B cell (primary cell): ENCODE measurements around the gene SNAPC1. TPM values are rescaled to one million over a fixed set of nuclear protein-coding genes. Genes with fewer than 3 reads are reported as not detected.

Experiments
- ATAC-seq: fragments of 200-7000 bp; cut with Tn5 transposase; one replicate; pipeline ENCODE4 v1.10.0; 2021; ENCODE audit warnings: low read depth, mild to moderate bottlenecking, moderate number of reproducible peaks, moderate library complexity
- CTCF ChIA-PET: fragments of 350-600 bp; sonication (Branson Sonifier 250); formaldehyde crosslinking; loops from one replicate; lab custom pipeline; 2021; ENCODE audit warnings: antibody characterized with exemption, inconsistent platforms; lab: Charles Lee
- POLR2A ChIA-PET: fragments of 350-600 bp; sonication (Branson Sonifier 250); formaldehyde crosslinking; loops from one replicate; lab custom pipeline; 2021; ENCODE audit warnings: antibody characterized with exemption; lab: Charles Lee
- DNase-seq: peaks from one replicate; pipeline ENCODE4 v3.0.0; 2013
- H2AFZ ChIP-seq: 2 replicates; pipeline ENCODE4 v1.6.1; 2012; ENCODE audit warnings: mild to moderate bottlenecking, low read depth, low read length; ENCODE audit not compliant: insufficient read depth, poor library complexity, severe bottlenecking
- H3K27ac ChIP-seq, 2 donors: 1 replicate in 1 of 2; 2 replicates in 1 of 2; pipeline ENCODE4 v1.5.1; 2012 to 2013; ENCODE audit warnings: low read length in 2 of 2, mild to moderate bottlenecking in 2 of 2, moderate library complexity in 1 of 2
- H3K27me3 ChIP-seq, 4 experiments: fragments of 200-600 bp in 1 of 4; sonication (generic) in 1 of 4; replicated peaks in 1 of 4; 1 replicate in 2 of 4; 2 replicates in 2 of 4; pipeline versions ENCODE4 v1.6.1 to v1.7.0; 2013 to 2016; ENCODE audit warnings: low read length in 3 of 4, mild to moderate bottlenecking in 2 of 4, mixed read lengths in 1 of 4, moderate library complexity in 1 of 4; ENCODE audit not compliant: insufficient read depth in 4 of 4, control insufficient read depth in 3 of 4; ENCODE audit errors: control extremely low read depth in 1 of 4
- H3K36me3 ChIP-seq, 2 experiments: replicated peaks in 1 of 2; 1 replicate in 1 of 2; 2 replicates in 1 of 2; pipeline versions ENCODE4 v1.6.1 to v1.7.1; 2013; ENCODE audit warnings: low read length in 1 of 2; ENCODE audit not compliant: insufficient read depth in 2 of 2, control insufficient read depth in 1 of 2; ENCODE audit errors: control extremely low read depth in 1 of 2, extremely low read depth in 1 of 2
- H3K4me1 ChIP-seq, 2 donors: fragments of 200-600 bp in 1 of 2; sonication (generic) in 1 of 2; 1 replicate in 1 of 2; 2 replicates in 1 of 2; pipeline versions ENCODE4 v1.5.1 to v1.6.1; 2013 to 2017; ENCODE audit warnings: low read length in 2 of 2; ENCODE audit not compliant: control insufficient read depth in 2 of 2, insufficient read depth in 2 of 2
- H3K4me2 ChIP-seq: replicated peaks from 2 replicates; pipeline ENCODE3; 2012; ENCODE audit warnings: mild to moderate bottlenecking, low read depth, low read length; ENCODE audit not compliant: poor library complexity, severe bottlenecking
- H3K4me3 ChIP-seq, 5 experiments: fragments of 200-600 bp in 1 of 5; sonication (generic) in 1 of 5; 1 replicate in 3 of 5; 2 replicates in 2 of 5; pipeline versions ENCODE4 v1.5.1 to v1.7.0; 2011 to 2016; ENCODE audit warnings: low read length in 4 of 5, mild to moderate bottlenecking in 4 of 5, low read depth in 2 of 5, control low read depth in 1 of 5, moderate library complexity in 1 of 5; ENCODE audit not compliant: insufficient read depth in 1 of 5; ENCODE audit errors: control extremely low read depth in 1 of 5, extremely low read depth in 1 of 5
- H3K79me2 ChIP-seq: fragments of 200-600 bp; sonication (generic); one replicate; pipeline ENCODE4 v1.6.0; 2016; ENCODE audit warnings: low read length; ENCODE audit not compliant: control insufficient read depth, insufficient read depth
- H3K9ac ChIP-seq: fragments of 200-600 bp; sonication (generic); 2 replicates; pipeline ENCODE4 v1.6.1; 2017; ENCODE audit warnings: mild to moderate bottlenecking, low read length, moderate library complexity
- H3K9me3 ChIP-seq, 3 donors: one replicate each; pipeline versions ENCODE4 v1.6.1 to v1.7.1; 2013; ENCODE audit warnings: low read length in 2 of 3; ENCODE audit not compliant: control insufficient read depth in 2 of 3, insufficient read depth in 1 of 3; ENCODE audit errors: control extremely low read depth in 1 of 3
- H4K20me1 ChIP-seq: 2 replicates; pipeline ENCODE4 v1.6.0; 2012; ENCODE audit warnings: mild to moderate bottlenecking, low read length; ENCODE audit not compliant: insufficient read depth, control insufficient read depth, poor library complexity, severe bottlenecking
- H3K27ac Mint-ChIP-seq: one replicate; pipeline ENCODE4 v1.8.0; 2021; ENCODE audit warnings: mixed read lengths
- H3K27me3 Mint-ChIP-seq: one replicate; pipeline ENCODE4 v1.8.0; 2021; ENCODE audit warnings: mixed read lengths
- H3K4me1 Mint-ChIP-seq: one replicate; pipeline ENCODE4 v1.8.0; 2021; ENCODE audit warnings: mixed read lengths
- H3K4me3 Mint-ChIP-seq: one replicate; pipeline ENCODE4 v1.8.0; 2021; ENCODE audit warnings: mixed read lengths
- H3K9me3 Mint-ChIP-seq: one replicate; pipeline ENCODE4 v1.8.0; 2022; ENCODE audit warnings: mixed read lengths; ENCODE audit not compliant: insufficient read depth
- CTCF ChIP-seq: fragments of 200-600 bp; IDR thresholded peaks from one replicate; pipeline ENCODE4 v1.8.0; 2022; ENCODE audit warnings: antibody characterized with exemption, mild to moderate bottlenecking
- EZH2 ChIP-seq: IDR thresholded peaks from 2 replicates; pipeline ENCODE4 v1.6.1; 2012; ENCODE audit warnings: borderline replicate concordance, low read depth, mild to moderate bottlenecking, moderate library complexity, low read length; ENCODE audit not compliant: insufficient read depth, poor library complexity, severe bottlenecking
- WGBS: methylation state at CpG from one replicate; pipeline ENCODE4 v1.1.5; 2013; ENCODE audit warnings: missing lambda C conversion rate; ENCODE audit not compliant: insufficient coverage; 5-methylcytosine and 5-hydroxymethylcytosine counted together
- intact Hi-C: fragments of 100-400 bp; cut with micrococcal nuclease; formaldehyde crosslinking; loops from one replicate; pipeline ENCODE4 v1.10.0; 2022
- polyA minus RNA-seq: library from RNA; depleted of rRNA, polyadenylated mRNA; stranded (reverse); fragments of >200 nt; gene quantifications from 2 replicates; pipeline ENCODE4 v1.2.3, GENCODE V29; 2012
- polyA plus RNA-seq: library from polyadenylated mRNA; depleted of rRNA; stranded (reverse); fragments of >200 nt; gene quantifications from 2 replicates; pipeline ENCODE4 v1.2.3, GENCODE V29; 2012
- total RNA-seq, 2 donors: library from RNA; stranded (reverse); fragments of 120-200 nt in 1 of 2; gene quantifications; 1 replicate in 1 of 2; 2 replicates in 1 of 2; pipeline versions ENCODE4 v1.2.3 to v1.2.4, GENCODE V29; 2013 to 2022

SNAPC1 gene
- total RNA-seq (6.6 and 7.1 TPM in 2 replicates), polyA plus RNA-seq (2.6 and 4.6 TPM in 2 replicates), polyA minus RNA-seq (1.3 and 2.4 TPM in 2 replicates)
- 7.5 TPM for total RNA-seq (2013)

DNA sequence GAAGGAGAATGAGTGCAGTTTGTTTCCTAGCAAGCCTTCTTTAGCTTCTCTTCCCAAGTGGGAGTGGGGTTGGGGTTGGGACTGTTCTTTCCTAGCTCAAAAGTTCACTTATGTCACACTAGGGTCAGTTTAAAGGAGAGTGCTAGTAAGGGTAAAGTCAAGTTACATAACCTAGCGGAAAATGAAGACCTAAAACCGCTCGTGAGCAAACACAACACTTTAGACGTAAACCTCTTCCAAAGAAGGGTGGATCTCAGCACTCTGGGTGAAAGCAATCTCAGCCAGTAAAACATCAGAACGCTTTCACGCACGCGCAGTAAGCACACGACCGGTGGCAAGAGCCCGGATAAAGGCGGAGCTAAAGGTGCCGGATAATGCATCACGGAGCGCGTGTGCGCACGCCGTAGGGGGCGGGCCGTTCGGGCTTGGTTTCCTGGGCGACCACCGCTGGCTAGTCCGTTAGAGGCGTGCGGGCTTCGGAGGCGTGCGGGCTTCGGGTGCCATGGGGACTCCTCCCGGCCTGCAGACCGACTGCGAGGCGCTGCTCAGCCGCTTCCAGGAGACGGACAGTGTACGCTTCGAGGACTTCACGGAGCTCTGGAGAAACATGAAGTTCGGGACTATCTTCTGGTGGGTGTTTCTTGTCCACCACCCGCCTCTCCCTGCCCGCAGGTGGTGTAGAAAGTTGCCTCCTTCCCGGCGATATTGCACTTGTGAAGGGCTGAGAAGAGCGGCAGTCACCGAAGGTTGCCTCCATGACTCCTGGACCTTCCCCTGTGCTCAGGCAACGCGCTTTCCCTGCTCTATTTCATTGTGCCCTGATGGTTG lies at the start of gene SNAPC1:
Gene SNAPC1, plus strand, starts transcription at position 462 of the 828 bp plus-strand sequence. Its CDS starts 41 bp downstream, at position 503.
- peaks cover 19 to 22% of the 10 kb centered on the region in 2 donors for H3K4me1 ChIP-seq
- H3K27ac Mint-ChIP-seq, result peak within 1 kb of the TSS; percentile 99
- no peaks in the 10 kb centered on the region for H3K9me3 Mint-ChIP-seq
- H4K20me1 ChIP-seq, result no peaks in the 10 kb centered on the region
- no peaks in the 10 kb centered on the region for H3K9me3 ChIP-seq
- peaks cover 21% of the 10 kb centered on the region for H3K79me2 ChIP-seq
- peak within 1 kb of the TSS; percentile 84 for H2AFZ ChIP-seq
- H3K27me3 ChIP-seq, result no peaks in the 10 kb centered on the region
- H3K4me2 ChIP-seq, result peak within 1 kb of the TSS; percentile 90
- peak within 1 kb of the TSS; percentile 90 to 91 for H3K27ac ChIP-seq
- DNase-seq, result peak; percentile 99
- peak; percentile 98 for ATAC-seq
- intact Hi-C loops, result loop anchor here (1.0 to 5.0 kb wide), 2 partner anchors 11 to 1515 kb away; partner anchors contain the start of gene PPM1A
- peaks cover 0 to 2% of the 10 kb centered on the region in 2 experiments for H3K36me3 ChIP-seq
- ChIA-PET CTCF (interaction anchor here (0.7 to 2.9 kb wide), 11 partner anchors 9 to 306 kb away, joined by 3 to 14 read pairs (median 3); no protein-coding TSS in a partner anchor), POLR2A (interaction anchor here (0.5 to 1.7 kb wide), 9 partner anchors 10 to 290 kb away, joined by 3 to 10 read pairs (median 3); partner anchors contain the start of gene HIF1A)
- H3K4me1 Mint-ChIP-seq, result peaks cover 36% of the 10 kb centered on the region
- peak within 1 kb of the TSS; percentile 92 for H3K9ac ChIP-seq
- peak within 1 kb of the TSS; percentile 95 for H3K4me3 Mint-ChIP-seq
- no peaks in the 10 kb centered on the region for H3K27me3 Mint-ChIP-seq
- TF ChIP-seq EZH2, result no peak
- peak within 1 kb of the TSS; percentile 93 to 95 (median 95) for H3K4me3 ChIP-seq
- WGBS, result under 1% methylated on average over 48 of the region's 49 CpGs

GRCh38 chr14:61713724-61714437 lies 48.3 kb upstream of the SNAPC1 start:
- no peak overlapping the region for H3K4me3 ChIP-seq
- Mint-ChIP-seq H3K9me3 (no peaks in the 10 kb centered on the region), H3K27ac (peak overlapping the region; percentile 57), H3K4me1 (peaks cover 85% of the 10 kb centered on the region), H3K4me3 (peak overlapping the region; percentile 66), H3K27me3 (no peaks in the 10 kb centered on the region)
- peaks cover 100% of the 10 kb centered on the region for H3K79me2 ChIP-seq
- H3K4me2 ChIP-seq, result peak overlapping the region; percentile 32
- H3K36me3 ChIP-seq, result no peaks in the 10 kb centered on the region
- no peak for DNase-seq
- H3K9me3 ChIP-seq, result peaks cover 0 to 4% (median 0%) of the 10 kb centered on the region in 3 donors
- H2AFZ ChIP-seq, result no peak overlapping the region
- POLR2A ChIA-PET, result interaction anchor here (1.0 kb wide), 1 partner anchor 162 kb away, joined by 3 read pairs; no protein-coding TSS in a partner anchor
- no peaks in the 10 kb centered on the region for H3K27me3 ChIP-seq
- H4K20me1 ChIP-seq, result peaks cover 70% of the 10 kb centered on the region
- peaks cover 63 to 84% of the 10 kb centered on the region in 2 donors for H3K4me1 ChIP-seq
- CTCF ChIA-PET, result interaction anchor here (0.8 to 1.6 kb wide), 7 partner anchors 15 to 242 kb away, joined by 3 to 7 read pairs (median 3); no protein-coding TSS in a partner anchor
- WGBS, result 100% methylated on average over 1 of the region's 4 CpGs
- no peak overlapping the region for H3K9ac ChIP-seq
- ATAC-seq, result no peak
- TF ChIP-seq EZH2 (no peak), CTCF (no peak)
- peak overlapping the region in 1 of 2 donors; percentile 24 for H3K27ac ChIP-seq
- intact Hi-C loops, result loop anchor here (2.0 to 5.0 kb wide), 2 partner anchors 15 to 147 kb away; no protein-coding TSS in a partner anchor
